ENCODE results near the gene KLF15. TPM values are rescaled to one million over a fixed set of nuclear protein-coding genes. Genes with fewer than 3 reads are reported as not detected.

KLF15 gene
- total and polyA plus RNA-seq, 2 of the 4 experiments (the other 2 are of a cell fraction) = 0.18 to 0.24 TPM

- Histone ChIP-seq H2AFZ (replicated peaks; ENCODE audit: low read length, poor library complexity) (no peak overlapping the region), H3K4me3 (ENCODE audit: insufficient read depth, low read depth, low read length) (no peak overlapping the region), H2AK9ac (replicated peaks; ENCODE audit: low read depth, low read length, poor library complexity) (no peak overlapping the region), H2BK20ac (ENCODE audit: low read depth, low read length) (no peak overlapping the region), H3K23ac (ENCODE audit: low read depth, low read length) (no peak overlapping the region), H3K9me3 (ENCODE audit: control insufficient read depth, insufficient read depth, low read length) (peaks cover 4% of the 10 kb centered on the region; the same call in 1 of the 2 replicates), H3K14ac (replicated peaks; ENCODE audit: low read depth, low read length) (no peak overlapping the region), H3K18ac (ENCODE audit: low read depth, low read length) (no peak overlapping the region), H3K56ac (ENCODE audit: extremely low read depth, insufficient read depth, low read length) (no peak overlapping the region), H3K27ac (ENCODE audit: insufficient read depth, low read length) (no peak overlapping the region), H3K9me1 (ENCODE audit: insufficient read depth, low read length) (peaks cover 13% of the 10 kb centered on the region), H3K79me1 (ENCODE audit: low read depth in 1 of 2, low read length in 2 of 2) (no peaks in the 10 kb centered on the region), H3K4me1 (ENCODE audit: control insufficient read depth, insufficient read depth, low read length) (peaks cover 14% of the 10 kb centered on the region), H4K91ac (ENCODE audit: insufficient read depth, low read depth, low read length) (no peak overlapping the region), H3K4me2 (ENCODE audit: low read depth, low read length) (no peak overlapping the region), H3K36me3 (ENCODE audit: control insufficient read depth, insufficient read depth, low read length) (no peaks in the 10 kb centered on the region), H2BK15ac (ENCODE audit: low read depth, low read length) (no peak overlapping the region), H4K8ac (ENCODE audit: low read depth in 2 of 2, low read length in 2 of 2) (no peak overlapping the region), H4K20me1 (ENCODE audit: insufficient read depth, low read length) (no peaks in the 10 kb centered on the region), H2BK120ac (ENCODE audit: low read depth, low read length) (no peak overlapping the region), H3K9ac (ENCODE audit: low read depth, low read length) (no peak overlapping the region), H3K27me3 (ENCODE audit: control insufficient read depth, insufficient read depth, low read length) (no peaks in the 10 kb centered on the region), H4K5ac (ENCODE audit: low read depth, low read length) (no peak overlapping the region), H2AK5ac (ENCODE audit: low read depth, low read length) (peak overlapping the region; percentile 33; the same call in 1 of the 2 replicates), H3K4ac (ENCODE audit: low read depth, low read length) (no peak overlapping the region), H2BK5ac (ENCODE audit: low read depth, low read length, poor library complexity, severe bottlenecking) (no peak overlapping the region)
- dilution Hi-C loops (cut with HindIII; ENCODE audit: low sequenced_read_pairs, unreplicated experiment) = no loop called here
- intact Hi-C loops (cut with micrococcal nuclease) = no loop called here
- in situ Hi-C loops (cut with MboI; ENCODE audit: low sequenced_read_pairs) = no loop called here
- CTCF ChIA-PET = no interaction called here
- no TSS peak for BruUV-seq (replicated peaks)
- POLR2A ChIA-PET (ENCODE audit: unreplicated experiment) = no interaction called here
- WGBS, 2 experiments (ENCODE audit: extremely low coverage in 2 of 2, insufficient read length in 1 of 2) = 91% methylated on average over 10 of the region's 20 CpGs; no CpG with 5 or more reads in 1 of the 2 experiments
- DNase-seq (no peak), ATAC-seq (ENCODE audit: low read depth) (no peak)
- TF ChIP-seq MXI1 (IDR thresholded peaks at IDR 0.05; ENCODE audit: borderline replicate concordance, low read depth, low read length) = no peak
- TF ChIP-seq CEBPB (IDR thresholded peaks at IDR 0.05; ENCODE audit: low read depth, low read length) = no peak
- no peak for TF ChIP-seq CHD1 (IDR thresholded peaks at IDR 0.05; ENCODE audit: low read depth, low read length)
- no peak for TF ChIP-seq CTCF (conservative IDR thresholded peaks at IDR 0.05; ENCODE audit: low read depth, low read length)
- no peak for TF ChIP-seq BHLHE40 (IDR thresholded peaks at IDR 0.05; ENCODE audit: low read depth, low read length)
- no peak for TF ChIP-seq POLR2A (IDR thresholded peaks at IDR 0.05; ENCODE audit: low read depth, low read length)
- no peak for TF ChIP-seq FOS (IDR thresholded peaks at IDR 0.05; ENCODE audit: low read depth, low read length)
- no peak for TF ChIP-seq NFE2L2 (IDR thresholded peaks at IDR 0.05; ENCODE audit: low read depth, low read length)
- no peak for TF ChIP-seq RFX5 (IDR thresholded peaks at IDR 0.05; ENCODE audit: low read depth, low read length)
Measured at GRCh38 chr3:126307591-126308393, 49.4 kb downstream of the KLF15 start.
